GM15510 (cell line): ENCODE data around the gene ZDHHC14.

Experiments
- POLR2A ChIP-seq: IDR thresholded peaks from 3 replicates; pipeline ENCODE4 v1.6.1; 2011; ENCODE audit warnings: borderline replicate concordance; ENCODE audit not compliant: insufficient read length; ENCODE audit errors: extremely low read depth

The ZDHHC14 gene

DNA sequence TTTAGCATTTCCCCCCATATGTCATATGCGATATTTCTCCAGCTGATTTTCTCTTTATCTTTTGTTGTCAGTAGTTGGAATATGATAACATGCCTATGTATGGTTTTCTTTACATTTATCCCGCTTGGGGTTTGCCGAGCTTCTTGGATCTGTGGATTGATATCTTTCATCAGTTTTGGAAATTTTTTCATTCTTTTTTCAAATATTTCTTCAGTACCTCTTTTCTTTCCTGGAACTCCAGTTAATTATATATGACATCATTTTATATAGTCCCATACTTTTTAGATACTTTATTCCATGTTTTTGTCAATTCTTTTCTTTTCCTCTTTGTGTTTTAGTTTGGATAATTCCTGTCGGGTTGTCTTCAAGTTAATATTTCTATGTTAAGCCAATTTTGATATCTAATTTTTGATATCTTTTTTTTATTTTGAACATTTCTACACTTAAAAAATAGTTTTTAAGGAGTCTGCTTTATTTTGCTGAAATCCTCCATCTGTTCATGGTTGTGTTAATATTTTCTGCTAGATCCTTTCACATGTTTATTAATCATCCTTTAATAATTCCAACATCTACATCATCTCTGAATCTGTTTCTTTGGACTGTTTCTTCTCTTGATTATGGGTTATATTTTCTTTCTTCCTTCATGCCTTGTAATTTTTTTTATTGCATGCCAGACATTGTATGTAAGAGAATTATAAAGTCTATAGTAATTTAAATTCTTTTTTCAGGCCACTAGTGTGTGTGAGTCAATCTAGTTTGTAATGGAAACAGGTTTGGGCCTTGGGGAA, 9.5 kb downstream of the ZDHHC14 start:
- no peak for TF ChIP-seq POLR2A

GRCh38 chr6:157392927-157393668, 12.1 kb downstream of the ZDHHC14 start:
- no peak for TF ChIP-seq POLR2A

DNA sequence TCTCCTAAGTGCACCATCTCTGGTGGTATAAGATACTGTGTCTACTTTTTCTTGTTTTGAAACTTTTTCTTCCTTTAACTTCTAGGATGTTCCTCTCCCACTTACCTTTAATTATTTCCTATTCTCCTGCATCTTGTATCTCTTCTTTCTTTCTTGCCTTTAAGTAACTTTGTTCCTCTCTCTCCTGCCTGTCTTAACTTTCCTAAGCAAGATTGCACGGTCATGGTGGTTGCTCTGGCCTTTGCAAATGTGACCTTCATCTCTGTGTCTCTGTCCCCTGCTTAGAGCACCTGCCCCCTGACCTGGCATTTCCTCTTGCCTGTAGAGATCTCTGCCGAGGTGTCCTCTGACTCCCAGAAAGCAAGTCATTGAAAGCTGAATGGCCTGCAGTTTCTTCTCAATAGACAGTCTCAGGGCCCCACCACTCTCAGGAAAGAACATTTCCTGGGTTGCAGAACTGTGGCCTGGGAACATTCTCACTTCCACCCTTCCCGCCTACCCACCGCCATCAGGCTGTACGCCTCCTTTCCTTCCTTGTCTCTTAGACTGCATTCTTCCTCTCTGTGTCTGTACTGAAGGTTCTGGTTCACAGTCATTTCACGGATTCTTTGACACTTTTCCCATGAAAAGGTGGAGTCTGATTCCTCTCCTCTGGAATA, 12.8 kb downstream of the ZDHHC14 start:
- TF ChIP-seq POLR2A, result no peak

DNA sequence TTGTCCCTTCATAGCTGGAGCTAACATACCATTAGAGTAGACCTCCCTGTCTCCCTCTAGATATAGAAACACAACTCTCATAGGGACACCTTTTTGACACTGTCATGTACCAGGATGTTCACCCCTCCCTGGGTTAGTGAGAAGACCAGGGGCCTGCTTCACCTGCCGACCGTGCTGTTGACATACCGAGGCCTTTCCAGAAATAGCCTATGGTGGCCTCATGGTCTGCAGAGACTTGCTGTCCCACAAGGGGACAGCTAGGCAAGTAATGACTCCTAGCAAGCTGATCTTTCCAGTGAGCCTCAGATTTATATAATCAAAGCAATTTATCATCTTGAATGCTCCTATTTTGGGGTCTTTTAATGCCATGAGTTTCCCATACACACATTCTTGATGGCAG, 15.0 kb downstream of the ZDHHC14 start:
- no peak for TF ChIP-seq POLR2A

GRCh38 chr6:157397660-157398059, 16.7 kb downstream of the ZDHHC14 start:
- TF ChIP-seq POLR2A, result no peak

- TF ChIP-seq POLR2A, result no peak
Observed at GRCh38 chr6:157398151-157398550, 17.2 kb downstream of the ZDHHC14 start.

- TF ChIP-seq POLR2A, result no peak
Observed at GRCh38 chr6:157400676-157401075, 19.7 kb downstream of the ZDHHC14 start.

DNA sequence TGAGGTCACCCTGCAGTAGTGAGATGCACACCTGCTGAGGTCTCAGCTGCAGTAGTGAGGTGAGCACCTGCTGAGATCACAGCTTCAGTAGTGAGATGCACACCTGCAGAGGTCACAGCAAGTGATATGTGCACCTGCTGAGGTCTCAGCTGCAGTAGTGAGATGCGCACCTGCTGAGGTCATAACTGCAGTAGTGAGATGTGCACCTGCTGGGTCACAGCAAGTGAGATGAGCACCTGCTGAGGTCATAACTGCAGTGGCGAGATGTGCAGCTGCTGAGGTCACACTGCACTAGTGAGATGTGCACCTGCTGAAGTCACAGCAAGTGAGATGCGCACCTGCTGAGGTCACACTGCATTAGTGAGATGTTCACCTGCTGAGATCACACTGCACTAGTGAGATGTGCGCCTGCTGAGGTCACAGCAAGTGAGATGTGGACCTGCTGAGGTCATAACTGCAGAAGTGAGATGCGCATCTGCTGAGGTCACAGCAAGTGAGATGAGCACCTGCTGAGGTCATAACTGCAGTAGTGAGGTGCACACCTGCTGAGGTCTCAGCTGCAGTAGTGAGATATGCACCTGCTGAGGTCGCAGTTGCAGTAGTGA, 20.8 kb downstream of the ZDHHC14 start:
- TF ChIP-seq POLR2A, result no peak

- no peak for TF ChIP-seq POLR2A
Observed at GRCh38 chr6:157402996-157403685, 22.2 kb downstream of the ZDHHC14 start.

DNA sequence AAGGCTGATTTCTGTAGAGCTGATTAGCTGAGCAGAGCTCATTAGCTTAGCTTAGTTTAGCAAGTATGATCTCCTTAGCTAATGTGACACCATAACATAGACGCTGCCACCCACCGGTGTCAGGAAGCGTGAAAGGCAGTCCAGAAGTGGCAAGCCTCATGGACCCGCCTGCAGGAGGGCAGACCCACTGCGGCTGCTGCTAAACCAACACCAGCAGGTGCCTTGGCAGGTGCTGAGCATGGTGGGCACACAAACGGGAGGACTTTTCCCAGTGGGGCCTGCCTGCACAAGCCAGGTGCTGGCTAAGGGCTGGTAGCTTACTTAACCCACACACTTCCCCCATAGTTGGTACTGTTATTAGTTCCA, 22.7 kb downstream of the ZDHHC14 start:
- no peak for TF ChIP-seq POLR2A

DNA sequence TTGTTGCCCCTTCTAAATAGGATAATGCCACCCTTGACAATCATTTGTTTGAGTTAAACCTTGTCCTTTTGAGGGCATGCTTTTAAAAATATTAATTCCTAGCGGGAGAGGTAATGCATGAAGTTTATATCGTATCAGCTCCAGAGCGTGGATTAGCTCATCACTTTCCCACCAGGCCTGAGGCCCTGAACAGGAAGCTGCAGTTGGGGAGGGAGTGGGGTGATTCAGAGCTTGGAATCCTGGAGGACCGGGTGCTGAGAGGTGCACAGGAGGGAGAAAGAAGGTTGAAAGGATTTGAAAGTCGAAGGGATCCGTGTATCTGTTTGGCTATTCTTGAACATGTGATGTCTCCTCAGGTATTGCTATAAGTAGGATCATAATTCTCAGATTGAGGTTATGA, 25.0 kb downstream of the ZDHHC14 start:
- TF ChIP-seq POLR2A, result no peak

- no peak for TF ChIP-seq POLR2A
Observed at GRCh38 chr6:157406661-157407060, 25.7 kb downstream of the ZDHHC14 start.

DNA sequence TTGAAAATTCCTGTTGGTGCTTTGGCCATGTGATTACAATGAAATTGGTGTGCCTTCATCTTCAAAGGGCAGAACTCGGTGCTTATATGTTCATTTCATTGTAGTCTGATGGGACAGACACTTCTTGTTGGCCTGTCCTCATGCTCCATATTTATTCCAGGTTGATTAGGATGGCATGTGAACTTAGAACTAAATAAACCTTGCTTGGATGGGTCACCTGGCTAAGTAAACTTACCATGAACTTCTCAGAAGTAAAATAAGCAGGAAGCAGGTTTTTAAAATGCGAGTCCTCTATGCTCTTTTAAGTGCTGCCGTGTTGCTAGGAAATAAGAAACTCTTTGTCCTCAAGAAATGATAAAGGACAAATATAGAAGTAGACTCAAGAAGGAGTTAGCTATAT, 26.7 kb downstream of the ZDHHC14 start:
- TF ChIP-seq POLR2A, result no peak

- no peak for TF ChIP-seq POLR2A
Observed at GRCh38 chr6:157410045-157410444, 29.1 kb downstream of the ZDHHC14 start.
